Tibial nerve (tissue), 4 donors: Measurements from ENCODE around the gene PFN1.

Source experiments
- EP300 ChIP-seq, 2 donors: sonication (generic); formaldehyde crosslinking; IDR thresholded peaks; one replicate each; pipeline ENCODE4 v1.6.1; 2017; ENCODE audit warnings: antibody characterized with exemption in 2 of 2, mild to moderate bottlenecking in 1 of 2
- POLR2A ChIP-seq, 2 donors: fragments of 450-650 bp; IDR thresholded peaks; one replicate each; pipeline ENCODE4 v1.6.1; 2017; ENCODE audit warnings: antibody characterized with exemption in 2 of 2, mild to moderate bottlenecking in 2 of 2, moderate library complexity in 2 of 2
- TF ChIP-seq, protein P1 (sequence below), 5 experiments: fragments of 200-600 bp in 3 of 5; fragments of 450-650 bp in 2 of 5; sonication (generic) in 3 of 5; IDR thresholded peaks; one replicate each; pipeline ENCODE4 v1.5.1; 2016 to 2019; ENCODE audit warnings: antibody characterized with exemption in 5 of 5, mild to moderate bottlenecking in 3 of 5, moderate library complexity in 2 of 5

- TF ChIP-seq, protein P1, sequence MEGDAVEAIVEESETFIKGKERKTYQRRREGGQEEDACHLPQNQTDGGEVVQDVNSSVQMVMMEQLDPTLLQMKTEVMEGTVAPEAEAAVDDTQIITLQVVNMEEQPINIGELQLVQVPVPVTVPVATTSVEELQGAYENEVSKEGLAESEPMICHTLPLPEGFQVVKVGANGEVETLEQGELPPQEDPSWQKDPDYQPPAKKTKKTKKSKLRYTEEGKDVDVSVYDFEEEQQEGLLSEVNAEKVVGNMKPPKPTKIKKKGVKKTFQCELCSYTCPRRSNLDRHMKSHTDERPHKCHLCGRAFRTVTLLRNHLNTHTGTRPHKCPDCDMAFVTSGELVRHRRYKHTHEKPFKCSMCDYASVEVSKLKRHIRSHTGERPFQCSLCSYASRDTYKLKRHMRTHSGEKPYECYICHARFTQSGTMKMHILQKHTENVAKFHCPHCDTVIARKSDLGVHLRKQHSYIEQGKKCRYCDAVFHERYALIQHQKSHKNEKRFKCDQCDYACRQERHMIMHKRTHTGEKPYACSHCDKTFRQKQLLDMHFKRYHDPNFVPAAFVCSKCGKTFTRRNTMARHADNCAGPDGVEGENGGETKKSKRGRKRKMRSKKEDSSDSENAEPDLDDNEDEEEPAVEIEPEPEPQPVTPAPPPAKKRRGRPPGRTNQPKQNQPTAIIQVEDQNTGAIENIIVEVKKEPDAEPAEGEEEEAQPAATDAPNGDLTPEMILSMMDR (IDR thresholded peaks at IDR 0.05): no peak
- TF ChIP-seq POLR2A (IDR thresholded peaks at IDR 0.05): no peak
- TF ChIP-seq EP300 (IDR thresholded peaks at IDR 0.05): no peak
Measured at GRCh38 chr17:4950075-4950745, 1.9 kb upstream of the PFN1 start.
